GM12872 (cell line): ENCODE results near the gene PTPRC.

Experiments
- CTCF ChIP-seq: IDR thresholded peaks from 3 replicates; pipeline ENCODE4 v1.5.1; 2011; ENCODE audit warnings: low read depth, mild to moderate bottlenecking, low read length, moderate library complexity; ENCODE audit not compliant: insufficient read depth

The PTPRC gene

GRCh38 chr1:198639671-198640143 lies 867 bp downstream of the PTPRC start:
- no peak for TF ChIP-seq CTCF

GRCh38 chr1:198640174-198640573 lies 1.3 kb downstream of the PTPRC start:
- no peak for TF ChIP-seq CTCF

- no peak for TF ChIP-seq CTCF
These were observed 2.7 kb downstream of the PTPRC start for GRCh38 chr1:198641501-198641900.

GRCh38 chr1:198641966-198642668 lies 3.3 kb downstream of the PTPRC start:
- TF ChIP-seq CTCF: no peak

- no peak for TF ChIP-seq CTCF
These were observed 4.1 kb downstream of the PTPRC start for GRCh38 chr1:198642983-198643382.

- TF ChIP-seq CTCF: no peak
These were observed 5.0 kb downstream of the PTPRC start for GRCh38 chr1:198643808-198644207.

- no peak for TF ChIP-seq CTCF
These were observed 8.2 kb downstream of the PTPRC start for GRCh38 chr1:198647055-198647454.
